ENCODE measurements around the gene CCDC85B.
"Not testable (repeated sequence)": the region's sequence is repeated elsewhere in the genome, so short reads cannot be mapped to it uniquely, and the experiment has no call there.

The CCDC85B gene

DNA sequence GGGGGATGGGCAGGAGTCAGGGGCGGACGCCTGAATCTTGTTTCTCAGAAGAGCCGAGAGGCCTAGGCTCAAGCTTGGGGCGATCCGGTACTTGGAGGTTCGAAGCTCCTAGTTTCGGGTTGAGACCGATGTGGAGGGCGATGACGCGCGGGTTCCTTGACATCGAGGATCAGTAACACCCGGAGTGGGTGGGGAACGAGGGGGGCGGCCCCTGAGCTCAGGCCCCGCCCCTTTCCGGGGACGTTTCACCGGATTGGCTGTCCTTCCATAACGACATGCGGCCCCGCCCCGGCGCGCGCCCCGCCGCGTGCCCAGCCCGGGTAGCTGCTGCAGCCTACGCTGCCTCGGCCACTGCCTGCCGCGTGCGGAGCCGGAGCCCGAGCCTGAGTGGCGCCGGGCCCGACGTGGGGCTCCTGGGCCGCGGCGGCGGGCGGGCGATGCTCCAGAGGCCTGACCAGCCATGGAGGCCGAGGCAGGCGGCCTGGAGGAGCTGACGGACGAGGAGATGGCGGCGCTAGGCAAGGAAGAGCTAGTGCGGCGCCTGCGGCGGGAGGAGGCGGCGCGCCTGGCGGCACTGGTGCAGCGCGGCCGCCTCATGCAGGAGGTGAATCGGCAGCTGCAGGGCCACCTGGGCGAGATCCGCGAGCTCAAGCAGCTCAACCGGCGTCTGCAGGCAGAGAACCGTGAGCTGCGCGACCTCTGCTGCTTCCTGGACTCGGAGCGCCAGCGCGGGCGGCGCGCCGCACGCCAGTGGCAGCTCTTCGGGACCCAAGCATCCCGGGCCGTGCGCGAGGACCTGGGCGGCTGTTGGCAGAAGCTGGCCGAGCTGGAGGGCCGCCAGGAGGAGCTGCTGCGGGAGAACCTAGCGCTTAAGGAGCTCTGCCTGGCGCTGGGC, at the start of gene CCDC85B:
Gene CCDC85B, plus strand, starts transcription at position 350 of the 895 bp plus-strand sequence. Its CDS starts 111 bp downstream, at position 461.
- peak; percentile 98 for DNase-seq (ENCODE audit: extremely low read depth in 1 of 2, low read depth in 1 of 2)

- no peak for DNase-seq (ENCODE audit: extremely low read depth in 1 of 2, low read depth in 1 of 2)
Measured at GRCh38 chr11:65842144-65842543, 48.3 kb upstream of the CCDC85B start.

GRCh38 chr11:65843811-65844210, 46.7 kb upstream of the CCDC85B start:
- DNase-seq (ENCODE audit: extremely low read depth in 1 of 2, low read depth in 1 of 2), result no peak

DNA sequence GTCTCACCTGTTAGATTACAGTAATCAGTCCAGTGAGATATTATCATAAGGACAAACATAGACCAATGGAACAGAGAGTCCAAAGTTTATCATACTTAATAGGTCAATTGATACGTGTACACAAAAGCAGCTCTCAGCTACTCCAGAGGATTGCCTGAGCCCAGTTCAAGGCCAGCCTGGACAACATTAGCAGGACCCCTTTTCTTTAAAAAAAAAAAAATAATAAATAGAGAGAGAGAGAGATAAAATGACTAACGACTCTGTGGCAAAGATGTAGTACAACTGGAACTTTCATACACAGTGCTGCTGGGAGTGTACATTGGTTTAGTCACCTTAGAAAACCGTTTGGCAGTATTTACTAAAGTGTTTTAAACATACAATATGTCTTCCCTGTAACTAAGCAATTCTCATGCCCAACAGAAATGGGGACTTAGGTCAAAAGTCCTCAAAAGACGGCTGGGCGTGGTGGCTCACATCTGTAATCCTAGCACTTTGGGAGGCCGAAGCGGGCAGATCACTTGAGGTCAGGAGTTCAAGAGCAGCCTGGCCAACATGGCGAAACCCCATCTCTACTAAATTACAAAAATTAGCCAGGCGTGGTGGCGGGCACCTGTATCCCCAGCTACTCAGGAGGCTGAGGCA, 46.1 kb upstream of the CCDC85B start:
- DNase-seq (ENCODE audit: extremely low read depth in 1 of 2, low read depth in 1 of 2), result no peak

DNA sequence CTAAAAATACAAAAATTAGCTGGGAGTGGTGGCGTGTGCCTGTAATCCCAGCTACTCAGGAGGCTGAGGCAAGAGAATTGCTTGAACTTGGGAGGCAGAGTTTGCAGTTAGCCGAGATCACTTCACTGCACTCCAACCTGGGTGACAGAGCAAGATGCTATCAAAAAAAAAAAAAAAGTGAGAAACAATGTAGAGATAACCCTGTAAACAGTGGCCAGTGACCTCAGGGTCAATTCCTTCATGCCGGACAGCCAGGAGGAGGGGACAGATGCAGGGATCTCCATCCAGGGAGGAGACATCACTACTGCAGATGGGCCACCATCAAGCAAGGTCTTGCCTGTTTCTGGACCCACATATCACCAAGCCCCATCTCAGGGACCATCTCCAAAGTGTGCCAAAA, 42.7 kb upstream of the CCDC85B start:
- DNase-seq (ENCODE audit: extremely low read depth in 1 of 2, low read depth in 1 of 2), result no peak

DNA sequence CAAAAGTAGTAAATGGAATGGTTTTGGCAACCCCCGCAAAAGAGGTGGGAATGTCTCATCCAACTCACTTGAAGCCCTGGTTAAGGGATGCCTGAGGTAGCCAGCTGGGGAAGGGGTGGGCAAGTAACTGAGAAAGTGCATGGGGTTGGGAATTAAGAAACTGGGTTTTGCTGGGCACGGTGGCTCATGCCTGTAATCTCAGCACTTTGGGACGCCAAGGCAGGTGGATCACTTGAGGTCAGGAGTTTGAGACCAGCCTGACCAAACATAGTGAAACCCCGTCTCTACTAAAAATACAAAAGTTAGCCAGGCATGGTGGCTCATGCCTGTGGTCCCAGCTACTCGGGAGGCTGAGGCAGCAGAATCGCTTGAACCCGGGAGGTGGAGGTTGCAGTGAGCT, 41.8 kb upstream of the CCDC85B start:
- not testable (repeated sequence) for DNase-seq (ENCODE audit: extremely low read depth in 1 of 2, low read depth in 1 of 2)

- no peak for DNase-seq (ENCODE audit: extremely low read depth in 1 of 2, low read depth in 1 of 2)
Measured at GRCh38 chr11:65849366-65849765, 41.1 kb upstream of the CCDC85B start.

DNA sequence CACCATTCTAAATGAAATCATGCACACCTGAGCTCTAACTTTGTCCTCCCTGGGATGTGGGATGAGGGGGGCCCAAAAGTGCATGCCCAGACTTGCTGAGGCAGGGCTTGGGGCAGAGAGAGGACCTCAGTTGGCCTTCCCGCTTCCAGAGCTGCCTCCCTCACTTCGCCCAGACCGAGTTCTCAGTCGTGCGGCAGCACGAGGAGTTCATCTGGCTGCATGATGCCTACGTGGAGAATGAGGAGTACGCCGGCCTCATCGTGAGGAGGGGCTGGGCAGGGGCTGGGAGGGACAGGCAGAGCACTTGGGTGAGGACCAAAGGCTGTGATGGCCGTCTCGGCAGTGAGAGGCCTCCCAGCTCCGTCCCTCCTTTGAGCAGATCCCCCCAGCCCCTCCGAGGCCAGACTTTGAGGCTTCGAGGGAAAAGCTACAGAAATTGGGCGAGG, 40.7 kb upstream of the CCDC85B start:
- DNase-seq (ENCODE audit: extremely low read depth in 1 of 2, low read depth in 1 of 2), result no peak

GRCh38 chr11:65850217-65851082, 40.0 kb upstream of the CCDC85B start:
- DNase-seq (ENCODE audit: extremely low read depth in 1 of 2, low read depth in 1 of 2), result no peak

GRCh38 chr11:65851083-65851579, 39.3 kb upstream of the CCDC85B start:
- no peak for DNase-seq (ENCODE audit: extremely low read depth in 1 of 2, low read depth in 1 of 2)

DNA sequence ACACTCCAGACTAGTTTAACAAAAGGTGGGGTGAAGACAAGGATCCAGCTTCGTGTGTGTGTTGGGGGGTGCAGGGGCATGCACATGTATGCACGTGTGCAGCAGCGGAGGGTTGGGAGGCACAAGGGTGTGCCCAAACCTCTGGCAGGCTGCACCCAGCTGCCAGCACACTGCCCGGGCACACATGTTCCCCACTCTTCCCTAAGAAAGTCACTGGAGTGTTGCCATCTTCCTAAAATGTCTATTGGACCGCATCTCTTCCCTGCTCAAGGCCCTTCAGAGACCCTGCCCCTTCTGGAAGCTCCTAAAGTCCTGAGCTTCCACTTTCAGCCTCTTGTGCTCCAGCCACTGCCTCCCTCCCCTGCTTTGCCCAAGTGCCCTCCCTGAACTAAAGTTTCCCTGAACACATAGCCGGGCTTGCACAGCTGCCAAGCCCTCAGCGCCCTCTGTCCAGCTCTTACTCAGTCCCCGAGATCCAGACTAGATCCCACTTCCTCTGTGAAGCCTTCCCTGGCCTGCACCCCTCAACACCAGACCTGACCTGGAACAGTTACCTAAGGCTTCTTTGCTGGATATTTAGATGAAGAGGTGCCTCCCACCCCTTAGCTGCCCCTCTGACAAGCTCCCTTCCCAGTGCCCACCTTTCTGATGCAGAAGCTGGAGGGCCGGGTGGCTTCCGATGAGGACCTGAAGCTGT, 38.5 kb upstream of the CCDC85B start:
- DNase-seq (ENCODE audit: extremely low read depth in 1 of 2, low read depth in 1 of 2), result no peak

GRCh38 chr11:65852508-65853245, 37.8 kb upstream of the CCDC85B start:
- DNase-seq (ENCODE audit: extremely low read depth in 1 of 2, low read depth in 1 of 2), result no peak

- no peak for DNase-seq (ENCODE audit: extremely low read depth in 1 of 2, low read depth in 1 of 2)
Measured at GRCh38 chr11:65853246-65853979, 37.1 kb upstream of the CCDC85B start.

- no peak for DNase-seq (ENCODE audit: extremely low read depth in 1 of 2, low read depth in 1 of 2)
Measured at GRCh38 chr11:65854161-65854592, 36.3 kb upstream of the CCDC85B start.

DNA sequence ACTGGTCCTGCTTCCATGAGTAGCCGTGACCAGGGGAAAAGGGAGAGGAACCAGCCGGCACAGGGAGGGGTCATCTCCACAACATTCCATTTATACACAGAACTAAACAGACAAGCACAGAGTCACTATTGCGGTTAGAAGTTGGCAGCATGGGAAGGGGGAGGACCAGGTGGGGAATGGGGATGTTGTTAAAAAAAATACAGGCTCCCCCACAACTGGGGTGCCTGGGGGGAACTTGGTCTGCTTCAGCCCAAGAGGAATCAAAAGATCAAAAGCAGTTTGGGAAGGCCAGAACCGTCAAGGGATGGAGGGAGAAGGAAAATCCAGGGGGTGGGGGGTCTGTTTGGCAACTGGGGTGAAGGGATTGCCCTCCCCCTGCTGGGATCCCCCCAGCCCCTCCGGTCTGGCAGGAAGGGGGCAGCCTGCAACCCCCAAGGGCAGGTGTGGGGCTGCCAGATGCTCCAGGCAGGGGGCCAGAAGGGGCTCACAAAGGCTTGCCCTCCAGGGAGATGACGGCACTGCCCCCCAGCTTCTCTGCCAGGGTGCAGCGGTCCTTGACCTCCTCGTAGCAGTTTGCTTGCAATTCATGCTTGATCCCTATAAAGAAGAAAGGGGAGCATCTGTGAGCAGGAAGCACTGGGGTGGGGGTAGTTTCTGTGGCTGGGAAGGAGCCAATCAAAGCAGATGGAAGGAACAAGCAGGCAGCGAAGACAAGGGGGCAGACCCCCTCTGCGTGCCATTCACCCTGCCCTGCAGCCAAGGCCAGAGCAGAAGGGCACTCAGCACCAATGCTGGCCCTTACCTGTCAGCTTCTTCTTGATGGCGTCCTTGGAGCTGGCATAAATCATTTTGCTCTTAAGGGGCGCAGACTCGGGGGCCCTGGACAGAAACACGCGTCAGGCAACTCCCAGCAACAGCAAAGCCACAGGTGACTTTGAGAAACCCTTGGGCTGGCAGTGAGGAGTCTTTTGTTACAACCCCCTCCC, 35.3 kb upstream of the CCDC85B start:
- no peak for DNase-seq (ENCODE audit: extremely low read depth in 1 of 2, low read depth in 1 of 2)

DNA sequence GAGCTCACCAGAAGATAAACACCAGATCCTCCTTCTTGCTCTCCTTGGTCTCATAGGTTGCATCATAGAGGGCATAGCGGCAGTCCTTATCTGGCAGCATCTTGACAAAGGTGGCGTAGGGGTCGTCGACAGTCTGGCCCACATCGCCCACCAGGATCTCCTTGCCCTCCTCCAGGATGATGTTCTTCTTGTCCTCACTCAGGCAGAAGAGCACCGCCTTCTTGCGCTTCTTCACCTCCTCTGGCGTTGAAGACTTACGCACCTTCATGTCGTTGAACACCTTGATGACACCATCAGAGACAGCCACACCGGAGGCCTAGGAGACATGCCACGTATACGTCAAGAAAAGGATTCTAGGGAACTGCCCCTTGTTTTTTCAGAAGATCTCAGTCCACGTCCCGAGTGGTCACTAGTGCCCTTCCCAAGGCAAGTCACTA, 34.5 kb upstream of the CCDC85B start:
- DNase-seq (ENCODE audit: extremely low read depth in 1 of 2, low read depth in 1 of 2), result no peak

- peak; percentile 74 to 75 for DNase-seq (ENCODE audit: extremely low read depth in 1 of 2, low read depth in 1 of 2)
Measured at GRCh38 chr11:65856689-65857499, 33.6 kb upstream of the CCDC85B start.
